Measurements from ENCODE around the gene AEBP1.
A peak's percentile ranks its signal among the peaks of the same experiment; 100 is the strongest.

AEBP1 gene

GRCh38 chr7:44103923-44104859 is at the start of gene AEBP1:
AEBP1 (plus strand) TSS chr7:44104345; CDS start chr7:44104666, 321 bp downstream.
- DNase-seq (ENCODE audit: low read depth), result peak; percentile 50

GRCh38 chr7:44056681-44057080 is 47.5 kb upstream of the AEBP1 start:
- no peak for DNase-seq (ENCODE audit: low read depth)

- no peak for DNase-seq (ENCODE audit: low read depth)
Measured at GRCh38 chr7:44057181-44057848, 46.8 kb upstream of the AEBP1 start.

DNA sequence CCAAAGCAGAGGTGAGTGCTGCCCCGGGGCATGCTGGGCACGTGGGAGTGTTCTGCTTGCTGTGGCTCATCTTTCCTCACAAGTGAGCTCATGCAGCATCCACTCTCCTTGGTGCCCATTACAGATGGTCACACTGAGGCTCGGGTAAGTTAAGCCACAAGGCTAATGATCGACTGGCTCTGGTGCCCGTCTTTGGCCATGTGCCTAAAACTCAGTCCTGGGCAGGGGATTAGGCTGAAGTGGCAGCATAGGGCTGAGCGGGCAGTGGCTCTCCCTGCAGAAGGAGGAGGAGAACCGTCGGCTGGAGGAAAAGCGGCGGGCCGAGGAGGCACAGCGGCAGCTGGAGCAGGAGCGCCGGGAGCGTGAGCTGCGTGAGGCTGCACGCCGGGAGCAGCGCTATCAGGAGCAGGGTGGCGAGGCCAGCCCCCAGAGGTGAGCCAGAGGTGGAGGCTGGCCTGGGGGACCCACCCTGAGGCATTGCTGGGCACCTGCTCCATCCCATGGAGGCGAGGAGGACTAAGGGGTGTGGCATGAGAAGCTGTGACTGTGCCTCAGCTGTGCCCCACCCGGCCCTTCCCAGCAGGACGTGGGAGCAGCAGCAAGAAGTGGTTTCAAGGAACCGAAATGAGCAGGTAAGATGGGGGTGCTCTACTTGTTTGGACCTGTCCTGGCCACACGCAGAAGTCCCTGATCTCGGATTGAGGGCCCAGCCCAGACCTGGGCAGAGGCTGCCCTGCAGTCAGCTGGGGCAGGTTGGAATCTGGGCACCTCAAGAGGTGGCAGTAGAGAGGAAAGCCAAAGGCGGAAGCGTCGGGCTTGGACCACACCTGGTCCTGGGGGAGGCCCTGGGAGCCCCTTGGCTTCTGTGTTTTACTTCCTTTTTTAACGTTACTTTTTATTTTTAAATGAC is 46.0 kb upstream of the AEBP1 start:
- DNase-seq (ENCODE audit: low read depth), result no peak

DNA sequence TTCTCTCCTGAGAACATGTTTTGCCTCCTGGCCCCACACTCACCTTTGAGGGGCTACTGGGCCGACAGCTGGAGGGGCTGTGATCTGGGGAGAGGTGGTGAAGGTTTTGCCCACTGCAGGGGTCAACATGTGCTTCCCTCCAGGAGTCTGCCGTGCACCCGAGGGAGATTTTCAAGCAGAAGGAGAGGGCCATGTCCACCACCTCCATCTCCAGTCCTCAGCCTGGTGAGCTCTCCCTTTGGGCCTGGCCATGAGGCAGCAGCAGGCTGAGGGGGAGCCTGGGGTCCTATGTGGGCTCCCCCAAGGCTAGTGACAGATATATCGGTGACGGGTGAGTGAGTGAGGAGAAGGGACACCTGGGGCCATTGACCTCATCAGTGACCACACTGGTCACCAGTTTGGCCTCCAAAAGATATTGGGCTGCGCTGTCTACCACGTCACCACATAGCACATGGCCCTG is 45.4 kb upstream of the AEBP1 start:
- DNase-seq (ENCODE audit: low read depth), result no peak

- DNase-seq (ENCODE audit: low read depth), result no peak
Measured at GRCh38 chr7:44059219-44060090, 44.7 kb upstream of the AEBP1 start.

GRCh38 chr7:44060091-44060947 is 43.8 kb upstream of the AEBP1 start:
- DNase-seq (ENCODE audit: low read depth), result no peak

- no peak for DNase-seq (ENCODE audit: low read depth)
Measured at GRCh38 chr7:44060948-44061644, 43.0 kb upstream of the AEBP1 start.

DNA sequence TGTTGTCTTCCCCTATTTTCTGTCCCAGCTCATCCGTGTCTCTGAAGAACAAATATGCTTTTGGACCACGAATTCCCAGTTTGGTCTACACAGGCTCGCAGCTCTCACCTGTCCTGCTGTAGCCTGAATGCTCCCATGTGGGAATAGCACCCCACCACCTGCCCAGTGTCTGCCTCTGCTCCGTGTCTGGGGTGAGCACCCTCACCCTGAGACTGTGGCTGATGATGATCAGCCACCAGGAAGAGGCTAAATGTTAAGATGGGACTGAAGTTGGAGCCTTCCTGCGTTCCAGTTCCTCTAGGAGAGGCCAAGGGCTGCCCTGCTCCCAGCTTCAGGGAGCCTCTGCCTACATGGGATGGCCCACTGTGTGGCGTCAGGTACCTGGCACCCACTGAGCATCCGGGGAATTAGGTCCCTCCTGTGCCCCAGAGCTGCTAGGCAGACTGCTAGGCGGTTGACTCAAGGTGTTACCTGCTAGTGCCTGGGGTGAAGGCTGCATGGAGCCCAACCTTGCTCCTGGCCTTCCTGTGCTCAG is 42.4 kb upstream of the AEBP1 start:
- no peak for DNase-seq (ENCODE audit: low read depth)

DNA sequence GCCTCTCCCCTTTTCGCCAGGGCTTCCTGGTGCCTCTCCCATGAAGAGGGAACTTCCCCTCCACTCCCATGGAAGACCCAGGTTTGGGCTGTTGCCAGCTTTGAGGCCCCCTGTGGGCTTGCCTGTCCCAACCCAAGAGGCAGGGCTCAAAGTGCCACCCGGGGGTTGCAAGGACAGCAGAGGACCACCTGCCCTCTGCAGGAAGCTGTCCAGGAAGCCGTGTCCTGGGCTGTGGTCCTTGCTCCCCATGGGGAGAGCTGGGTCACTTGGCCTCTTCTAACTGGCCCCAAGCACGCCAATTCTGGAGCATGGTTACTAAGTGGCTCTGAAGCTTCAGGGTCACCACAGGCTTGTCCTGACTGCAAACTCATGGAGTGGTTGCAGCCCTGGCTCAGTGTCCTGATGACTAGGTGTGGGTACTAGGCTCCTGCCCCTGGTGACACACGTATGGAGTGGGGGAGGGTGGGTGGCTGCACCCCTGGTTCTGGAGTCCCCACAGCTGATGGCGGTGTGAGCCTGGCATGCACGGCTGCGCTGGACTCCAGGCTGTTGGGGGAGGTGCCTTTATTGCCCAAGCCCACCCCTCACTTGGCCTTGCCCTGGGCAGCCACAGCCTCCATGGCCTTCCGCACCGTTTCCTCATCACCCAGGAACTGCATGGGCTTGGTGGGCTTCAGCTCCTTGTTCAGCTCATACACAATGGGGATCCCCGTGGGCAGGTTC is 41.8 kb upstream of the AEBP1 start:
- DNase-seq (ENCODE audit: low read depth), result no peak

DNA sequence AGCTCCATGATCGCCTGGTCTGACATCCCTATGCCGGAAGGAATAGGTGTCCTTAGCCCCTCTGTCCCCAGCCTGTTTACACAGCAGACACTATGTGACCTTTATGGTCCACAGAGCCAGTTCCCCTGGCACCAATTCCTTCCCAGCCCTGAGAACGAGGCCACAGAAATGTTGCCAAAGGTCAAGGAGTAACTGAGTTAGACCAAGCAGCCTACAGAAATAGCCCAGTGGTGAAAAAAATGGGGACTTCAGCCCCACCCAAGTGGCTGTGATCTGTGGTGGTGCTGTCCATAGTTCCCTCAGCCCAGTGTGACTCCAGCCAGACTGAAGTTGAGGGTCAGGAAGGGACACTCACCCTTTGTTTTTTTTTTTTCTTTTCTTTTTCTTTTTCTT is 41.2 kb upstream of the AEBP1 start:
- DNase-seq (ENCODE audit: low read depth), result no peak

DNA sequence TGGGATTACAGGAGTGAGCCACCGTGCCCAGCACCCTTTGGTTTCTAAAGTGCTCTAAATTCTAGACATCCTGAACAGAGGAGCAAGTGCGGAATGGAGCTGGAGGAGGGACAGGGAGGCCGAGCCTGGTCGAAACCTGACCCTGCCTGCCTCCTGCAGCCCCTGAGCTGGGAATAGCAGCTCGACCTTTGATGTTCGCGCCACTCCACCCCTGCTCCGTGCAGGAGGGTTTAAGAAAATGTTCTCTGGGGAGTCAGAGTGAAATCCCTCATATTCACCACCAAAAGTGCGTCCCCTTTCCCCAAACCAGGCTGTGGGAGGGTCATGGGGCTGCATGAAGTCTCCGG is 40.6 kb upstream of the AEBP1 start:
- no peak for DNase-seq (ENCODE audit: low read depth)

- no peak for DNase-seq (ENCODE audit: low read depth)
Measured at GRCh38 chr7:44063894-44064651, 40.1 kb upstream of the AEBP1 start.

- DNase-seq (ENCODE audit: low read depth), result no peak
Measured at GRCh38 chr7:44064791-44065430, 39.2 kb upstream of the AEBP1 start.

- DNase-seq (ENCODE audit: low read depth), result no peak
Measured at GRCh38 chr7:44065431-44066110, 38.6 kb upstream of the AEBP1 start, which contains the start of gene PGAM2. PGAM2 (minus strand) TSS chr7:44065567; CDS start chr7:44065529, 38 bp downstream.

GRCh38 chr7:44066111-44066460 is 38.1 kb upstream of the AEBP1 start:
- no peak for DNase-seq (ENCODE audit: low read depth)

Data from fibroblast of gingiva (primary cell).